GM12878 (cell line): ENCODE data around the gene SVIP. TPM values are rescaled to one million over a fixed set of nuclear protein-coding genes. Genes with fewer than 3 reads are reported as not detected.

Source experiments
- ATAC-seq: fragments of 200-7000 bp; cut with Tn5 transposase; 3 replicates; pipeline ENCODE4 v1.9.1; 2020; ENCODE audit warnings: mild to moderate bottlenecking, moderate library complexity
- BruUV-seq: library from RNA; stranded (reverse); fragments of 400-500 nt; replicated peaks from 2 replicates; lab custom pipeline; 2021; lab: Mats Ljungman, UMichigan
- CTCF ChIA-PET: fragments of 300-600 bp; sonication (Branson Sonifier 250); formaldehyde crosslinking; extraction: SDS; loops from one replicate; lab custom pipeline; 2021; ENCODE audit warnings: inconsistent platforms; lab: Yijun Ruan, JAX
- POLR2A ChIA-PET: fragments of 350-600 bp; formaldehyde crosslinking; extraction: SDS; loops from one replicate; lab custom pipeline; 2021; ENCODE audit warnings: inconsistent platforms; lab: Charles Lee
- RAD21 ChIA-PET: fragments of 300-600 bp; sonication (Branson Sonifier 250); formaldehyde crosslinking; loops from one replicate; lab custom pipeline; 2023; ENCODE audit warnings: antibody characterized with exemption; ENCODE audit not compliant: unreplicated experiment; lab: Charles Lee
- SMC1A ChIA-PET: fragments of 300-600 bp; sonication (Branson Sonifier 250); formaldehyde crosslinking; loops from one replicate; lab custom pipeline; 2023; ENCODE audit not compliant: unreplicated experiment, uncharacterized antibody; lab: Charles Lee
- DNase-seq: peaks from one replicate; pipeline ENCODE4 v3.0.0-alpha.2; 2011; ENCODE audit warnings: low read depth, low spot score
- FAIRE-seq: peaks from 3 replicates; lab custom pipeline; 2011; peaks lifted over from hg19 to GRCh38; lab: Jason Lieb, UNC
- H2AFZ ChIP-seq: 2 replicates; pipeline ENCODE4 v1.6.0; 2011; ENCODE audit warnings: low read depth, low read length, control low read depth; ENCODE audit not compliant: control insufficient read depth
- H3K27ac ChIP-seq: 2 replicates; pipeline ENCODE4 v1.5.1; 2011; ENCODE audit warnings: control low read depth; ENCODE audit not compliant: control insufficient read depth, insufficient read depth
- H3K27me3 ChIP-seq, 2 experiments: replicated peaks in 1 of 2; 2 replicates each; pipeline versions ENCODE4 v1.6.0 to v1.6.1; 2011; ENCODE audit warnings: low read length in 1 of 2; ENCODE audit not compliant: control insufficient read depth in 2 of 2, insufficient read depth in 2 of 2
- H3K36me3 ChIP-seq, 2 experiments: 2 replicates each; pipeline ENCODE4 v1.5.1; 2011; ENCODE audit warnings: low read length in 1 of 2; ENCODE audit not compliant: control insufficient read depth in 2 of 2, insufficient read depth in 2 of 2
- H3K4me1 ChIP-seq: 2 replicates; pipeline ENCODE4 v1.6.1; 2011; ENCODE audit warnings: mild to moderate bottlenecking, low read length, moderate library complexity, mixed read lengths; ENCODE audit not compliant: control insufficient read depth, insufficient read depth
- H3K4me2 ChIP-seq: 2 replicates; pipeline ENCODE4 v1.6.0; 2011; ENCODE audit warnings: control low read depth; ENCODE audit not compliant: control insufficient read depth, insufficient read depth
- H3K4me3 ChIP-seq: fragments of 200-600 bp; sonication (generic); 2 replicates; pipeline ENCODE4 v1.5.1; 2016
- H3K79me2 ChIP-seq: 2 replicates; pipeline ENCODE4 v1.6.0; 2011; ENCODE audit warnings: low read length; ENCODE audit not compliant: control insufficient read depth, insufficient read depth
- H3K9ac ChIP-seq: 2 replicates; pipeline ENCODE4 v1.8.0; 2011; ENCODE audit warnings: low read length, control low read depth, mixed read lengths; ENCODE audit not compliant: control insufficient read depth, insufficient read depth
- H3K9me3 ChIP-seq: replicated peaks from 3 replicates; pipeline ENCODE4 v1.5.1; 2011; ENCODE audit warnings: mild to moderate bottlenecking, low read length; ENCODE audit not compliant: control insufficient read depth, insufficient read depth
- H4K20me1 ChIP-seq: 2 replicates; pipeline ENCODE4 v1.6.0; 2011; ENCODE audit not compliant: control insufficient read depth, insufficient read depth
- ATF7 ChIP-seq: fragments of 450-650 bp; IDR thresholded peaks from 2 replicates; pipeline ENCODE4 v1.6.1; 2016; ENCODE audit warnings: low read depth, mild to moderate bottlenecking
- BCL11A ChIP-seq: IDR thresholded peaks from 2 replicates; pipeline ENCODE4 v1.6.1; 2011; ENCODE audit warnings: low read depth, low read length
- DPF2 ChIP-seq: fragments of 450-650 bp; IDR thresholded peaks from 2 replicates; pipeline ENCODE4 v1.6.1; 2017; ENCODE audit warnings: mild to moderate bottlenecking
- GATAD2B ChIP-seq: fragments of 450-650 bp; conservative IDR thresholded peaks from 2 replicates; pipeline ENCODE4 v1.6.1; 2017; ENCODE audit warnings: low read depth, mild to moderate bottlenecking, moderate library complexity
- IRF4 ChIP-seq: IDR thresholded peaks from 2 replicates; pipeline ENCODE4 v1.6.1; 2011; ENCODE audit warnings: low read depth, low read length
- JUNB ChIP-seq: IDR thresholded peaks from 2 replicates; pipeline ENCODE4 v1.6.1; 2016; ENCODE audit warnings: antibody characterized with exemption, mild to moderate bottlenecking
- NR2C1 ChIP-seq: fragments of 450-650 bp; IDR thresholded peaks from 2 replicates; pipeline ENCODE4 v1.6.1; 2017; ENCODE audit warnings: antibody characterized with exemption, mild to moderate bottlenecking, moderate library complexity
- STAT3 ChIP-seq: IDR thresholded peaks from 2 replicates; pipeline ENCODE4 v1.6.1; 2011; ENCODE audit warnings: low read depth, low read length, improper control_type of control experiment
- ZNF217 ChIP-seq: fragments of 450-650 bp; IDR thresholded peaks from 2 replicates; pipeline ENCODE4 v1.6.1; 2017; ENCODE audit warnings: antibody characterized with exemption, mild to moderate bottlenecking
- ZNF274 ChIP-seq: IDR thresholded peaks from one replicate; pipeline ENCODE4 v1.8.0; 2011; ENCODE audit not compliant: insufficient read length, insufficient read depth
- WGBS: methylation state at CpG from one replicate; pipeline ENCODE4 v1.1.6; 2016; ENCODE audit warnings: low lambda C conversion rate; ENCODE audit not compliant: insufficient replicate concordance, insufficient coverage; ENCODE audit errors: missing lambda C conversion rate; 5-methylcytosine and 5-hydroxymethylcytosine counted together
- in situ Hi-C: fragments of 300-500 bp; cut with MboI; formaldehyde crosslinking; loops from 9 replicates; pipeline ENCODE4 v1.14.3; 2018; ENCODE audit warnings: mixed read lengths
- intact Hi-C: fragments of 100-400 bp; cut with micrococcal nuclease; formaldehyde crosslinking; loops from one replicate; pipeline ENCODE4 v1.14.2; 2022; ENCODE audit not compliant: unreplicated experiment
- polyA plus RNA-seq, 11 experiments: library from polyadenylated mRNA; depleted of rRNA in 4 of 11; unstranded in 6 of 11; stranded (reverse) in 5 of 11; fragments of >200 nt; fragmentation: Nextera tagmentation in 4 of 11; fragmentation: Illumina TruSeq in 1 of 11; extraction: Ambion mirVana in 4 of 11; extraction: Trizol in 1 of 11; gene quantifications; 1 replicate in 1 of 11; 2 replicates in 10 of 11; pipeline versions ENCODE4 v1.2.1 to v1.2.3, GENCODE V29; 2011 to 2016; ENCODE audit warnings: inconsistent platforms in 2 of 11, missing spikeins in 2 of 11, low read depth in 1 of 11
- total RNA-seq, 4 experiments: library from RNA; depleted of rRNA in 3 of 4; stranded (reverse); fragments of >200 nt in 3 of 4; fragmentation: Illumina TruSeq in 1 of 4; extraction: Trizol in 1 of 4; gene quantifications; 2 replicates each; pipeline versions ENCODE4 v1.2.1 to v1.2.3, GENCODE V29; 2013 to 2021
- TF ChIP-seq, protein P1 (sequence below): fragments of 450-650 bp; formaldehyde crosslinking; IDR thresholded peaks from 2 replicates; pipeline ENCODE4 v1.4.0; 2020; ENCODE audit warnings: mild to moderate bottlenecking, moderate library complexity
- TF ChIP-seq, protein P2 (sequence below): fragments of 450-650 bp; IDR thresholded peaks from 2 replicates; pipeline ENCODE4 v1.6.1; 2017; ENCODE audit warnings: antibody characterized with exemption, mild to moderate bottlenecking, moderate library complexity
- TF ChIP-seq, protein P3 (sequence below): IDR thresholded peaks from 2 replicates; pipeline ENCODE4 v1.6.1; 2012; ENCODE audit warnings: mild to moderate bottlenecking, low read depth, low read length

SVIP gene
- total and polyA plus RNA-seq, 10 of the 15 experiments (the other 5 are each of a cell fraction or from before 2014, with no cell fraction given) = 17.8 to 78.0 (median 55.4) TPM

DNA sequence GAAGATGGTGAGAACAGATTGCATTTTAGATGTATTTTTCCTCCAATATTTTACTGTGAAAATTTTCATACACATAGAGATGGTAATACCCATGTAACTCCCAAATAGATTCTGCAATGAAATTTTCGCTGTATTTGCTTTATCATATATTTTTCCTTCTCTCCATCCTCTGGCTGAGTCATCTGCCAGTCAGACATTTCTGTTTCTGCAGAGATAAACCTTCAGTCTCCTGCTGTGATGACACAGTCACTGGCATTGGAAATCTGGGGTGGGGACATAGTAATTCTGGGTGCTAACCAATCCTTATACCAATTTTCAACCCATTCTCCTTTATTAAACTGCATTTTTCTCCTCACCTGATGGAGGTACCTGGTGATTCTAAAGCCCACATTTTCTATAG lies 33.7 kb downstream of the SVIP start:
- no peaks in the 10 kb centered on the region for H3K27me3 ChIP-seq
- in situ Hi-C loops (no loop called here), intact Hi-C loops (no loop called here)
- no peaks in the 10 kb centered on the region for H4K20me1 ChIP-seq
- RAD21 ChIA-PET = interaction anchor here (1.4 kb wide), 1 partner anchor 8 kb away, joined by 5 read pairs; no protein-coding TSS in a partner anchor
- no peak for ATAC-seq
- no TSS peak for BruUV-seq
- SMC1A ChIA-PET = interaction anchor here (0.5 to 2.3 kb wide), 7 partner anchors 8 to 460 kb away, joined by 3 to 8 read pairs (median 3); no protein-coding TSS in a partner anchor
- H3K4me2 ChIP-seq = no peak overlapping the region
- no peaks in the 10 kb centered on the region for H3K36me3 ChIP-seq
- H3K9me3 ChIP-seq = no peaks in the 10 kb centered on the region
- H3K4me3 ChIP-seq = no peak overlapping the region
- POLR2A ChIA-PET = no interaction called here
- DNase-seq = no peak
- H2AFZ ChIP-seq = no peak overlapping the region
- H3K9ac ChIP-seq = no peak overlapping the region
- 0% methylated on average over 1 of the region's 1 CpG for WGBS
- H3K4me1 ChIP-seq = no peaks in the 10 kb centered on the region
- FAIRE-seq = no peak
- no peaks in the 10 kb centered on the region for H3K79me2 ChIP-seq
- CTCF ChIA-PET = interaction anchor here (0.7 to 3.7 kb wide), 5 partner anchors 9 to 631 kb away, joined by 3 to 20 read pairs (median 3); no protein-coding TSS in a partner anchor
- H3K27ac ChIP-seq = no peak overlapping the region
- TF ChIP-seq ATF7 (no peak), IRF4 (no peak), ZNF274 (no peak), STAT3 (no peak), JUNB (no peak), GATAD2B (no peak), BCL11A (no peak), DPF2 (no peak), ZNF217 (no peak), NR2C1 (no peak)
- TF ChIP-seq, protein P1, sequence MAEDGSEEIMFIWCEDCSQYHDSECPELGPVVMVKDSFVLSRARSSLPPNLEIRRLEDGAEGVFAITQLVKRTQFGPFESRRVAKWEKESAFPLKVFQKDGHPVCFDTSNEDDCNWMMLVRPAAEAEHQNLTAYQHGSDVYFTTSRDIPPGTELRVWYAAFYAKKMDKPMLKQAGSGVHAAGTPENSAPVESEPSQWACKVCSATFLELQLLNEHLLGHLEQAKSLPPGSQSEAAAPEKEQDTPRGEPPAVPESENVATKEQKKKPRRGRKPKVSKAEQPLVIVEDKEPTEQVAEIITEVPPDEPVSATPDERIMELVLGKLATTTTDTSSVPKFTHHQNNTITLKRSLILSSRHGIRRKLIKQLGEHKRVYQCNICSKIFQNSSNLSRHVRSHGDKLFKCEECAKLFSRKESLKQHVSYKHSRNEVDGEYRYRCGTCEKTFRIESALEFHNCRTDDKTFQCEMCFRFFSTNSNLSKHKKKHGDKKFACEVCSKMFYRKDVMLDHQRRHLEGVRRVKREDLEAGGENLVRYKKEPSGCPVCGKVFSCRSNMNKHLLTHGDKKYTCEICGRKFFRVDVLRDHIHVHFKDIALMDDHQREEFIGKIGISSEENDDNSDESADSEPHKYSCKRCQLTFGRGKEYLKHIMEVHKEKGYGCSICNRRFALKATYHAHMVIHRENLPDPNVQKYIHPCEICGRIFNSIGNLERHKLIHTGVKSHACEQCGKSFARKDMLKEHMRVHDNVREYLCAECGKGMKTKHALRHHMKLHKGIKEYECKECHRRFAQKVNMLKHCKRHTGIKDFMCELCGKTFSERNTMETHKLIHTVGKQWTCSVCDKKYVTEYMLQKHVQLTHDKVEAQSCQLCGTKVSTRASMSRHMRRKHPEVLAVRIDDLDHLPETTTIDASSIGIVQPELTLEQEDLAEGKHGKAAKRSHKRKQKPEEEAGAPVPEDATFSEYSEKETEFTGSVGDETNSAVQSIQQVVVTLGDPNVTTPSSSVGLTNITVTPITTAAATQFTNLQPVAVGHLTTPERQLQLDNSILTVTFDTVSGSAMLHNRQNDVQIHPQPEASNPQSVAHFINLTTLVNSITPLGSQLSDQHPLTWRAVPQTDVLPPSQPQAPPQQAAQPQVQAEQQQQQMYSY = no peak
- TF ChIP-seq, protein P2, sequence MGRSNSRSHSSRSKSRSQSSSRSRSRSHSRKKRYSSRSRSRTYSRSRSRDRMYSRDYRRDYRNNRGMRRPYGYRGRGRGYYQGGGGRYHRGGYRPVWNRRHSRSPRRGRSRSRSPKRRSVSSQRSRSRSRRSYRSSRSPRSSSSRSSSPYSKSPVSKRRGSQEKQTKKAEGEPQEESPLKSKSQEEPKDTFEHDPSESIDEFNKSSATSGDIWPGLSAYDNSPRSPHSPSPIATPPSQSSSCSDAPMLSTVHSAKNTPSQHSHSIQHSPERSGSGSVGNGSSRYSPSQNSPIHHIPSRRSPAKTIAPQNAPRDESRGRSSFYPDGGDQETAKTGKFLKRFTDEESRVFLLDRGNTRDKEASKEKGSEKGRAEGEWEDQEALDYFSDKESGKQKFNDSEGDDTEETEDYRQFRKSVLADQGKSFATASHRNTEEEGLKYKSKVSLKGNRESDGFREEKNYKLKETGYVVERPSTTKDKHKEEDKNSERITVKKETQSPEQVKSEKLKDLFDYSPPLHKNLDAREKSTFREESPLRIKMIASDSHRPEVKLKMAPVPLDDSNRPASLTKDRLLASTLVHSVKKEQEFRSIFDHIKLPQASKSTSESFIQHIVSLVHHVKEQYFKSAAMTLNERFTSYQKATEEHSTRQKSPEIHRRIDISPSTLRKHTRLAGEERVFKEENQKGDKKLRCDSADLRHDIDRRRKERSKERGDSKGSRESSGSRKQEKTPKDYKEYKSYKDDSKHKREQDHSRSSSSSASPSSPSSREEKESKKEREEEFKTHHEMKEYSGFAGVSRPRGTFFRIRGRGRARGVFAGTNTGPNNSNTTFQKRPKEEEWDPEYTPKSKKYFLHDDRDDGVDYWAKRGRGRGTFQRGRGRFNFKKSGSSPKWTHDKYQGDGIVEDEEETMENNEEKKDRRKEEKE = no peak
- TF ChIP-seq, protein P3, sequence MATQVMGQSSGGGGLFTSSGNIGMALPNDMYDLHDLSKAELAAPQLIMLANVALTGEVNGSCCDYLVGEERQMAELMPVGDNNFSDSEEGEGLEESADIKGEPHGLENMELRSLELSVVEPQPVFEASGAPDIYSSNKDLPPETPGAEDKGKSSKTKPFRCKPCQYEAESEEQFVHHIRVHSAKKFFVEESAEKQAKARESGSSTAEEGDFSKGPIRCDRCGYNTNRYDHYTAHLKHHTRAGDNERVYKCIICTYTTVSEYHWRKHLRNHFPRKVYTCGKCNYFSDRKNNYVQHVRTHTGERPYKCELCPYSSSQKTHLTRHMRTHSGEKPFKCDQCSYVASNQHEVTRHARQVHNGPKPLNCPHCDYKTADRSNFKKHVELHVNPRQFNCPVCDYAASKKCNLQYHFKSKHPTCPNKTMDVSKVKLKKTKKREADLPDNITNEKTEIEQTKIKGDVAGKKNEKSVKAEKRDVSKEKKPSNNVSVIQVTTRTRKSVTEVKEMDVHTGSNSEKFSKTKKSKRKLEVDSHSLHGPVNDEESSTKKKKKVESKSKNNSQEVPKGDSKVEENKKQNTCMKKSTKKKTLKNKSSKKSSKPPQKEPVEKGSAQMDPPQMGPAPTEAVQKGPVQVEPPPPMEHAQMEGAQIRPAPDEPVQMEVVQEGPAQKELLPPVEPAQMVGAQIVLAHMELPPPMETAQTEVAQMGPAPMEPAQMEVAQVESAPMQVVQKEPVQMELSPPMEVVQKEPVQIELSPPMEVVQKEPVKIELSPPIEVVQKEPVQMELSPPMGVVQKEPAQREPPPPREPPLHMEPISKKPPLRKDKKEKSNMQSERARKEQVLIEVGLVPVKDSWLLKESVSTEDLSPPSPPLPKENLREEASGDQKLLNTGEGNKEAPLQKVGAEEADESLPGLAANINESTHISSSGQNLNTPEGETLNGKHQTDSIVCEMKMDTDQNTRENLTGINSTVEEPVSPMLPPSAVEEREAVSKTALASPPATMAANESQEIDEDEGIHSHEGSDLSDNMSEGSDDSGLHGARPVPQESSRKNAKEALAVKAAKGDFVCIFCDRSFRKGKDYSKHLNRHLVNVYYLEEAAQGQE = no peak
